ENCODE data around the gene ABCB8. TPM values are rescaled to one million over a fixed set of nuclear protein-coding genes. Genes with fewer than 3 reads are reported as not detected.

ABCB8 gene
- total and polyA plus RNA-seq, 2 donors (not counting 3 experiments of a cell fraction or from before 2014, with no cell fraction given) = 38.0 to 46.3 TPM

DNA sequence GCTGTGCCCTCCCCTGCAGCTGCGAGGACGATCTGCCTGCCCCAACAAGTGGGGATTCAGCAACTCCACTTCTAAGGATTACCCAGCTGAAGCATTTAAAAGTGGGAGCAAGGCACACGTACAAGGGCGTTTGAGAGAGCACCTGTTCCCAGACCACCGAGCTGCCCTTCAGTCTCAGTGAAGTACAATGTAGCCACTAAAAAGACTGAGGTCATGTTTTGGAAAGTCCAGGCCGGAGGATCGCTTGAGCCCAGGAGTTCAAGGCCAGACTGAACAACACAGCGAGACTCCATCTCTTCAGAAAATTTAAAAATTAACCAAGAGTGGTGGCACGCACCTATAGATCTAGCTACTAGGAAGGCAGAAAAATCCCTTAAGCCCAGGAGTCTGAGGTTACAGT, 22.7 kb upstream of the ABCB8 start:
- CTCF ChIA-PET = interaction anchor here (0.7 to 9.4 kb wide), 4 partner anchors 11 to 19 kb away, joined by 3 to 107 read pairs (median 5); partner anchors contain the start of gene ATG9B
- H2AFZ ChIP-seq (ENCODE audit: low read depth, low read length) = no peak overlapping the region
- H3K4me3 ChIP-seq (replicated peaks in 1 of 3; ENCODE audit: insufficient read depth in 1 of 3, low read depth in 1 of 3, low read length in 3 of 3) = no peak overlapping the region
- no peaks in the 10 kb centered on the region for H3K79me2 ChIP-seq (ENCODE audit: control insufficient read depth, insufficient read depth, low read length)
- H3K27me3 ChIP-seq (ENCODE audit: control insufficient read depth in 2 of 2, insufficient read depth in 2 of 2, low read length in 2 of 2) = no peaks in the 10 kb centered on the region
- H3K36me3 ChIP-seq (ENCODE audit: control insufficient read depth in 2 of 2, extremely low read depth in 1 of 2, insufficient read depth in 2 of 2, low read length in 2 of 2) = peaks cover 0 to 32% of the 10 kb centered on the region in 2 experiments
- dilution Hi-C loops (cut with MboI; ENCODE audit: extremely low pct_ligation_motif_present, low sequenced_read_pairs) (no loop called here), intact Hi-C loops (cut with micrococcal nuclease) (no loop called here)
- no TSS peak for BruUV-seq (replicated peaks)
- H3K9me1 ChIP-seq (replicated peaks; ENCODE audit: control insufficient read depth, extremely low read depth, insufficient read depth, low read length) = no peaks in the 10 kb centered on the region
- no peak overlapping the region for H3K4me2 ChIP-seq (ENCODE audit: insufficient read depth, low read length)
- H3K4me1 ChIP-seq (ENCODE audit: control insufficient read depth, extremely low read depth, insufficient read depth, low read length) = peaks cover 52% of the 10 kb centered on the region
- H3K27ac ChIP-seq (ENCODE audit: insufficient read depth, low read depth, low read length) = no peak overlapping the region
- no peak for DNase-seq (ENCODE audit: low read depth, low spot score)
- no peak for TF ChIP-seq CTCF (IDR thresholded peaks at IDR 0.05; ENCODE audit: extremely low read depth in 1 of 2, insufficient read depth in 1 of 2, low read depth in 1 of 2, low read length in 2 of 2)
- TF ChIP-seq MAX (IDR thresholded peaks at IDR 0.05; ENCODE audit: insufficient read depth, insufficient read length) = no peak
- no peak for TF ChIP-seq GATA2 (IDR thresholded peaks at IDR 0.05; ENCODE audit: insufficient read depth, insufficient read length, low read depth, low read length)
- TF ChIP-seq FOS (IDR thresholded peaks at IDR 0.05; ENCODE audit: borderline replicate concordance, insufficient read depth, low read length) = no peak
- TF ChIP-seq POLR2AphosphoS5 (IDR thresholded peaks at IDR 0.05; ENCODE audit: insufficient read depth, low read depth, low read length) = no peak
- TF ChIP-seq POLR2A (IDR thresholded peaks at IDR 0.05; ENCODE audit: low read depth, low read length) = no peak
- no peak for TF ChIP-seq EZH2 (IDR thresholded peaks at IDR 0.05; ENCODE audit: borderline replicate concordance, low read depth, low read length, severe bottlenecking)
- FAIRE-seq = no peak
- POLR2A ChIA-PET = no interaction called here
- H4K20me1 ChIP-seq (replicated peaks; ENCODE audit: control insufficient read depth, extremely low read depth, insufficient read depth, low read length) = no peaks in the 10 kb centered on the region
- no peaks in the 10 kb centered on the region for H3K9me3 ChIP-seq (replicated peaks; ENCODE audit: control insufficient read depth, insufficient read depth, low read length)
- H3K9ac ChIP-seq (replicated peaks; ENCODE audit: extremely low read depth, insufficient read depth, low read length) = no peak overlapping the region

Data from endothelial cell of umbilical vein (primary cell).